ENCODE data around the gene NUDT19.

Gene NUDT19

GRCh38 chr19:32688311-32688710, 3.3 kb upstream of the NUDT19 start:
- no peak for TF ChIP-seq GATA2 (IDR thresholded peaks at IDR 0.05; ENCODE audit: low read depth, low read length)
- TF ChIP-seq GATA3 (IDR thresholded peaks at IDR 0.05; ENCODE audit: low read depth, low read length), result no peak

- TF ChIP-seq GATA3 (IDR thresholded peaks at IDR 0.05; ENCODE audit: low read depth, low read length) (no peak), GATA2 (IDR thresholded peaks at IDR 0.05; ENCODE audit: low read depth, low read length) (no peak; the same call in 1 of the 2 replicates)
Observed at GRCh38 chr19:32691952-32692726, 518 bp downstream of the NUDT19 start.

- TF ChIP-seq GATA2 (IDR thresholded peaks at IDR 0.05; ENCODE audit: low read depth, low read length) (no peak), GATA3 (IDR thresholded peaks at IDR 0.05; ENCODE audit: low read depth, low read length) (no peak)
Observed at GRCh38 chr19:32692727-32693061, 1.1 kb downstream of the NUDT19 start.

- TF ChIP-seq GATA3 (IDR thresholded peaks at IDR 0.05; ENCODE audit: low read depth, low read length) (no peak), GATA2 (IDR thresholded peaks at IDR 0.05; ENCODE audit: low read depth, low read length) (no peak)
Observed at GRCh38 chr19:32702010-32702409, 10.4 kb downstream of the NUDT19 start.

- no peak for TF ChIP-seq GATA3 (IDR thresholded peaks at IDR 0.05; ENCODE audit: low read depth, low read length)
- TF ChIP-seq GATA2 (IDR thresholded peaks at IDR 0.05; ENCODE audit: low read depth, low read length), result no peak
Observed at GRCh38 chr19:32708457-32708856, 16.8 kb downstream of the NUDT19 start.

GRCh38 chr19:32709032-32709431, 17.4 kb downstream of the NUDT19 start:
- TF ChIP-seq GATA3 (IDR thresholded peaks at IDR 0.05; ENCODE audit: low read depth, low read length) (no peak), GATA2 (IDR thresholded peaks at IDR 0.05; ENCODE audit: low read depth, low read length) (no peak)

- TF ChIP-seq GATA3 (IDR thresholded peaks at IDR 0.05; ENCODE audit: low read depth, low read length) (no peak), GATA2 (IDR thresholded peaks at IDR 0.05; ENCODE audit: low read depth, low read length) (no peak)
Observed at GRCh38 chr19:32711747-32712146, 20.1 kb downstream of the NUDT19 start.

GRCh38 chr19:32717496-32717895, 25.9 kb downstream of the NUDT19 start:
- TF ChIP-seq GATA3 (IDR thresholded peaks at IDR 0.05; ENCODE audit: low read depth, low read length), result no peak
- TF ChIP-seq GATA2 (IDR thresholded peaks at IDR 0.05; ENCODE audit: low read depth, low read length), result no peak

- TF ChIP-seq GATA2 (IDR thresholded peaks at IDR 0.05; ENCODE audit: low read depth, low read length) (no peak), GATA3 (IDR thresholded peaks at IDR 0.05; ENCODE audit: low read depth, low read length) (no peak)
Observed at GRCh38 chr19:32718286-32718685, 26.7 kb downstream of the NUDT19 start.

- TF ChIP-seq GATA2 (IDR thresholded peaks at IDR 0.05; ENCODE audit: low read depth, low read length), result no peak
- no peak for TF ChIP-seq GATA3 (IDR thresholded peaks at IDR 0.05; ENCODE audit: low read depth, low read length)
Observed at GRCh38 chr19:32719611-32720059, 28.0 kb downstream of the NUDT19 start, which contains the start of gene TDRD12. TDRD12 (plus strand) TSS chr19:32719767; CDS start chr19:32720073, 306 bp downstream.

- TF ChIP-seq GATA2 (IDR thresholded peaks at IDR 0.05; ENCODE audit: low read depth, low read length), result no peak
- TF ChIP-seq GATA3 (IDR thresholded peaks at IDR 0.05; ENCODE audit: low read depth, low read length), result no peak
Observed at GRCh38 chr19:32720216-32720935, 28.8 kb downstream of the NUDT19 start.

- TF ChIP-seq GATA2 (IDR thresholded peaks at IDR 0.05; ENCODE audit: low read depth, low read length) (no peak), GATA3 (IDR thresholded peaks at IDR 0.05; ENCODE audit: low read depth, low read length) (no peak)
Observed at GRCh38 chr19:32720936-32721250, 29.3 kb downstream of the NUDT19 start.

- no peak for TF ChIP-seq GATA3 (IDR thresholded peaks at IDR 0.05; ENCODE audit: low read depth, low read length)
- no peak for TF ChIP-seq GATA2 (IDR thresholded peaks at IDR 0.05; ENCODE audit: low read depth, low read length)
Observed at GRCh38 chr19:32735936-32736335, 44.3 kb downstream of the NUDT19 start.

GRCh38 chr19:32743021-32743420, 51.4 kb downstream of the NUDT19 start:
- TF ChIP-seq GATA2 (IDR thresholded peaks at IDR 0.05; ENCODE audit: low read depth, low read length) (no peak), GATA3 (IDR thresholded peaks at IDR 0.05; ENCODE audit: low read depth, low read length) (no peak)

GRCh38 chr19:32743447-32743846, 51.8 kb downstream of the NUDT19 start:
- TF ChIP-seq GATA2 (IDR thresholded peaks at IDR 0.05; ENCODE audit: low read depth, low read length) (no peak), GATA3 (IDR thresholded peaks at IDR 0.05; ENCODE audit: low read depth, low read length) (no peak)

Data from SH-SY5Y (cell line).